VCaP (cell line): ENCODE results near the gene DBI.

Experiments used
- H3K27ac ChIP-seq: fragments of 450-650 bp; 2 replicates; pipeline ENCODE4 v1.5.1; 2017
- TF ChIP-seq, protein P1 (sequence below): fragments of 450-650 bp; conservative IDR thresholded peaks from 2 replicates; pipeline ENCODE4 v1.5.1; 2017; ENCODE audit warnings: mild to moderate bottlenecking, moderate library complexity

Gene DBI

DNA sequence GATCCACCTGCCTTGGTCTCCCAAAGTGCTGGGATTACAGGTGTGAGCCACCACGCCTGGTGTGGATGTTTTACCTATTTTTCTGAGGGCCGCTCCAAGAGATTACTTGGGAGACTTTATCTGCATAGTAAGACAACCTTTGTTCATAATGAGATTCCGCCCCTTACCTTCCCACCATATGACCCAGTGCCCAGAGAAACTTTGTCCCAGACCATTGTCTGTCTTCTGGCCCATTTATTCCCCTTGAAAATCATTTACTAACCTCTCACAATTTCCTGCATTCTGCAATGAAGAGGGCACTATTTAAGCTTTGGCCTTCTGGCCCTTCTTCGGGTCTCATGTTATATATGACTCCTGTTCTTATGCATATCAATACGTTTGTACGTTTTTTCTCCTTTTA, 51.1 kb downstream of the DBI start:
- TF ChIP-seq, protein P1, sequence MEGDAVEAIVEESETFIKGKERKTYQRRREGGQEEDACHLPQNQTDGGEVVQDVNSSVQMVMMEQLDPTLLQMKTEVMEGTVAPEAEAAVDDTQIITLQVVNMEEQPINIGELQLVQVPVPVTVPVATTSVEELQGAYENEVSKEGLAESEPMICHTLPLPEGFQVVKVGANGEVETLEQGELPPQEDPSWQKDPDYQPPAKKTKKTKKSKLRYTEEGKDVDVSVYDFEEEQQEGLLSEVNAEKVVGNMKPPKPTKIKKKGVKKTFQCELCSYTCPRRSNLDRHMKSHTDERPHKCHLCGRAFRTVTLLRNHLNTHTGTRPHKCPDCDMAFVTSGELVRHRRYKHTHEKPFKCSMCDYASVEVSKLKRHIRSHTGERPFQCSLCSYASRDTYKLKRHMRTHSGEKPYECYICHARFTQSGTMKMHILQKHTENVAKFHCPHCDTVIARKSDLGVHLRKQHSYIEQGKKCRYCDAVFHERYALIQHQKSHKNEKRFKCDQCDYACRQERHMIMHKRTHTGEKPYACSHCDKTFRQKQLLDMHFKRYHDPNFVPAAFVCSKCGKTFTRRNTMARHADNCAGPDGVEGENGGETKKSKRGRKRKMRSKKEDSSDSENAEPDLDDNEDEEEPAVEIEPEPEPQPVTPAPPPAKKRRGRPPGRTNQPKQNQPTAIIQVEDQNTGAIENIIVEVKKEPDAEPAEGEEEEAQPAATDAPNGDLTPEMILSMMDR, result no peak
- H3K27ac ChIP-seq, result no peak overlapping the region

DNA sequence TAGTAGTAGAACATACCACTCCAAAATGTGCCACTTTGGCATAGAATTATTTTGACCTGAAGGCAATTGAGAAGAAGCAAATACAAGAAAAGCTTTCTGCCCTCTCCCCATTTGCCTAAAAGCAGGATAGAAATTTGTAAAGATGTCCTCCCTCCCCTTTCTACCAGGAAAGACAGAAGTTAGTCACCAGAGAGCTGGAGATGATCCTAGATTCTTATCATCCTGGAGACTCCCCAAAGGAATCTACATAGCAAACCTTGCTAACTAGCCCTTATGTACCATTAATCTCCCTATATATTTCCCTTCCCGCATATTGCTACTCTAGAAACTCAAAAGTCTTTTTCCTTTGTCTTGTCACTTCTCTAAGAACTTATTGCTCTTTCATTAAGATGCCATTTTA, 52.3 kb downstream of the DBI start:
- TF ChIP-seq, protein P1, result no peak
- H3K27ac ChIP-seq, result no peak overlapping the region

DNA sequence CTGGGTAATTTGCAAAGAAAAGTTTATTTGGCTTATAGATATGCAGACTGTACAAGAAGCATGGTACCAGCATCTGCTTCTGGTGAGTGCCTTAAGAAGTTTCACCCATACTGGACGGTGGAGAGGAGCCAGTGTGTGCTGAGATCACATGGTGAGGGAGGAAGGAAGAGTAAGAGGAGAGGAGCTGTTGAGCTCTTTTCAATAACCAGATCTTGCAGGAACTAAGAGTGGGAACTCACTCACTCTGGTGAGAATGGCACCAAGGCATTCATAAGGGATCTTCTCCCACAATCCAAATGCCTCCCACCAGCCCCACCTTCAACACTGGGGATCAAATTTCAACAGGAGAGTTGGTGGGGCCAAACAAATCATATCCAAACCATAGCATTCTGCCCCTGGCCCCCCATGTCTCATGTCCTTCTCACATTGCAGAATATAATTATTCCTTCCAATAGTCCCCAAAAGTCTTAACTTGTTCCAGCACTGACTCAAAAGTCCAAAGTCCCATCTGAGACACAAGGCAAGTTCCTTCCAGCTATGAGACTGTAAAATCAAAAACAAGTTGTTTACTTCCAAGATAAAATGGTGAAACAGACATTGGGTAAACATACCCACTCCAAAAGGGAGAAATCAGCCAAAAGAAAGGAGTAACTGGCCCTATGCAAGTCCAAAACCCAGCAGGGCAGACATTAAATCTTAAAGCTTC, 53.2 kb downstream of the DBI start:
- TF ChIP-seq, protein P1, result no peak
- no peak overlapping the region for H3K27ac ChIP-seq

DNA sequence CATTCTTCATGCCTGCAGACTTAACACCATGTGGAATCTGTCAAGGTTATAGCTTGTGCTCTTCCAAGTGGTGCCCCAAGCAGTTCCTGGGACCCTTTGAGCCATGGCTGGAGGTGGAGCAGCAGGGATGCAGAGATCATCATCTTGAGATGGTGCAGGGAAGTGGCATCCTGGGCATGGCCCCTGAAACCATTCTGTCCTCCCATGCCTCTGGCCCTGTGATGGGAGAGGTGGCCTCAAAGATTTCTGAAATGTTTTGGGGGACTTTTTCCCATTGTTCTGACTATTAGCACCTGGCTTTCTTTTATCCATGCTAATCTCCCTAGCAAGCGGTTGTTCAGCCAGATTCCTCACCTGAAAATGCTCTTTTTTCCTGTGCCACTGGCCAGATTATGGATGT, 54.5 kb downstream of the DBI start:
- no peak overlapping the region for H3K27ac ChIP-seq
- TF ChIP-seq, protein P1, result no peak

DNA sequence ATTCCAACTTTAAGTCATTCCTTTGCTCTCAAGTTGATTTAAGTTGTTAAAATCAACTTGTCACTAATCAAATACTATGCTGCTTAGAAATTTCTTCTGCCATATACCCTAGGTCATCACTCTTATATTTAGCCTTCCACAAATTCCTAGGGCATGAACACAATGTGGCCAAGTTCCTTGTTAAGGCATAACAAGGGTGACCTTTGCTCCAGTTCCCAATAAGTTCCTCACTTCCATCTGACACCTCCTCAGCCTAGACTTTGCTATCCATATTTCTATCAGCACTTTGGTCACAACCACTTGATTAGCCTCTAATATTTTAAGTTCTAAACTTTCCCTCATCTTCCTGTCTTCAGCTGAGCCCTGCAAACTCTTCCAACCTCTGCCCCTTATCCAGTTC, 55.0 kb downstream of the DBI start:
- H3K27ac ChIP-seq, result no peak overlapping the region
- TF ChIP-seq, protein P1, result no peak
